ENCODE results near the gene COL2A1.

COL2A1 gene

GRCh38 chr12:47941871-47942613 is 62.2 kb downstream of the COL2A1 start:
- 0 out of 2 replicates have a peak, but pooled peaks have one; percentile 8 for TF ChIP-seq CTCF (tag by site-specific recombination; IDR thresholded peaks at IDR 0.05)
- TF ChIP-seq ZFP41 (tag by site-specific recombination; IDR thresholded peaks at IDR 0.05; ENCODE audit: borderline replicate concordance) = no peak
- Histone ChIP-seq H3K4me1 (ENCODE audit: control insufficient read depth, insufficient read depth, low read length) (no peaks in the 10 kb centered on the region), H3K36me3 (ENCODE audit: control insufficient read depth in 2 of 2, insufficient read depth in 1 of 2, low read length in 2 of 2) (no peaks in the 10 kb centered on the region), H3K9me3 (ENCODE audit: control insufficient read depth, insufficient read depth, low read depth, low read length) (no peaks in the 10 kb centered on the region), H3K4me3 (ENCODE audit: low read depth, low read length) (no peak overlapping the region), H3K27ac (ENCODE audit: extremely low read depth, low read depth, low read length) (no peak overlapping the region)
- ChIA-PET CTCF (no interaction called here), POLR2A (interaction anchor here (0.6 kb wide), 1 partner anchor 177 kb away, joined by 6 read pairs; the partner anchor contains the start of gene PFKM)

GRCh38 chr12:47941475-47941780 is 62.8 kb downstream of the COL2A1 start:
- Histone ChIP-seq H3K9me3 (ENCODE audit: control insufficient read depth, insufficient read depth, low read depth, low read length) (no peaks in the 10 kb centered on the region), H3K4me3 (ENCODE audit: low read depth, low read length) (no peak overlapping the region), H3K27ac (ENCODE audit: extremely low read depth, low read depth, low read length) (no peak overlapping the region), H3K36me3 (ENCODE audit: control insufficient read depth in 2 of 2, insufficient read depth in 1 of 2, low read length in 2 of 2) (no peaks in the 10 kb centered on the region), H3K4me1 (ENCODE audit: control insufficient read depth, insufficient read depth, low read length) (no peaks in the 10 kb centered on the region)
- TF ChIP-seq ZNF792 (tag by site-specific recombination; IDR thresholded peaks at IDR 0.05) (no peak), ZEB2 (tag by site-specific recombination; IDR thresholded peaks at IDR 0.05) (no peak), ZNF548 (tag by site-specific recombination; IDR thresholded peaks at IDR 0.05) (no peak), ZNF138 (tag by site-specific recombination; IDR thresholded peaks at IDR 0.05; ENCODE audit: borderline replicate concordance) (no peak), ZXDB (tag by site-specific recombination; IDR thresholded peaks at IDR 0.05) (no peak), ZNF266 (tag by site-specific recombination; IDR thresholded peaks at IDR 0.05; ENCODE audit: low read depth) (no peak), ZNF544 (tag by site-specific recombination; IDR thresholded peaks at IDR 0.05) (no peak), OVOL3 (tag by site-specific recombination; IDR thresholded peaks at IDR 0.05) (no peak), PBX3 (CRISPR knock-in tag; IDR thresholded peaks at IDR 0.05) (no peak), REST (tag by site-specific recombination; IDR thresholded peaks at IDR 0.05) (no peak), ZNF394 (tag by site-specific recombination; IDR thresholded peaks at IDR 0.05; ENCODE audit: borderline replicate concordance) (no peak), ZNF426 (tag by site-specific recombination; IDR thresholded peaks at IDR 0.05) (no peak), ZNF433 (tag by site-specific recombination; IDR thresholded peaks at IDR 0.05; ENCODE audit: low read depth) (no peak), ZNF791 (tag by site-specific recombination; IDR thresholded peaks at IDR 0.05) (no peak)
- ChIA-PET CTCF (no interaction called here), POLR2A (no interaction called here)

Measured in HEK293 (cell line).